HG02623 (cell line): ENCODE data around the gene MKI67.
A peak's percentile ranks its signal among the peaks of the same experiment; 100 is the strongest.
"Not testable (repeated sequence)": the region's sequence is repeated elsewhere in the genome, so short reads cannot be mapped to it uniquely, and the experiment has no call there.

Experiments used
- ATAC-seq: cut with Tn5 transposase; IDR thresholded peaks from one replicate; pipeline ENCODE4 v1.9.1; 2021; ENCODE audit warnings: moderate library complexity; ENCODE audit not compliant: unreplicated experiment

The MKI67 gene

GRCh38 chr10:128150561-128150960 is 24.3 kb upstream of the MKI67 start:
- ATAC-seq, result no peak

DNA sequence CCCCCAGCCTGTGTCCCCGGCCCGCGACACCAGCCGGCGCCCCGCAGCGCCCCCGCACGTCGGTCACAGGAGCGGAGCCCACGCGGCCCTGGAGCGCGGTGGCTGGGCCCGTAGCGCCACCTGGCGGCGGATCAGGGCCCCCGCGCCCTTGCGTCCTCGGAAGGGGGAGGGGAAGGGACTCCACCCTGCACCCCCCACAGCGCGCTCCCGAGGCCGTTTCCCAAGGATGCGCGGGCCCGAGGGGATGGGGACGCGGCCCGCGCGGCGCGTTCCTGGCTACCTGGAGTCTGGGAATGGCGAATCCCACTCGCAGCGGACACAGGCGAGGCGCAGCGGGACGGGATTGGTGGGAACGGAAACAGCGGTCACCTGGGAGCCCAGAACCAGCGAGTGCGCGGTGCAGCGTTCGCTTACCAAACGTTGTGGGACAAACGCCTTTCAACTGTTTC is 23.8 kb upstream of the MKI67 start:
- ATAC-seq, result peak; percentile 87

DNA sequence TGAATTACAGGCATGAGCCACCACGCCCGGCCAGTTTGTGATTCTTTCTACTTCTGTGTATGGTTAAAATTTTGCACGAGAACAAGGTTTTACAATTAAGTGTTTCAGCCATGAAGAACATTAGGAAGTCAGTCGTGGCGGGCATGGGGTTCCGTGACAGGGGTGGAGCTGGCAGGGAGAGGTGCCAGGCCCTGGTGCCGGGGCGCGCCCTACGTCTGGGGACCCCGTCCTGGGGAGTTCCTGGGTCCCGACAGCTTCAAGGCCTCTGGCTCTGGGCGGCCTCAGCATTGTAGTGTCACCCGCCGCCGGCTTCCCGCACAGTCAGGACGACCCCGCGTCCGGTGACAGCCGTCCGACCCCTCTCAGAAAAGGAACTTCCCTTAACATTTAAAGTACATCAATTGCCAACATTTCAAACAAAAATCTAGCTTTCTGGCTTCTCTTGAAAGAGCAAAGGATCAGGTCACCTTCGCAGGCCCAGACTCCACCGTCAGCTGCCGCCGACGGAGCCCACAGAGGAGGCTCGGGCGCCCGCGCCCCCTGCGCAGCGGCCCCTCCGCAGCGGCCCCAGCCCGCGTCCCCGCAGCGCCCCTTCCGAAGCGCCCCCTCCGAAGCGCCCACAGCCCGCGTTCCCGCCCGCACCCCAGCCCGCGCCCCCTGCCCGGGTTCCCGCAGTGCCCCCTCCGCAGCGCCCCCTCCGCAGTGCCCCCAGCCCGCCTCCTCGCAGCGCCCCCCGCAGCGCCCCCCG is 23.2 kb upstream of the MKI67 start:
- ATAC-seq, result no peak

GRCh38 chr10:128147669-128148068 is 21.4 kb upstream of the MKI67 start:
- ATAC-seq, result no peak

GRCh38 chr10:128147064-128147463 is 20.8 kb upstream of the MKI67 start:
- peak; percentile 57 for ATAC-seq

DNA sequence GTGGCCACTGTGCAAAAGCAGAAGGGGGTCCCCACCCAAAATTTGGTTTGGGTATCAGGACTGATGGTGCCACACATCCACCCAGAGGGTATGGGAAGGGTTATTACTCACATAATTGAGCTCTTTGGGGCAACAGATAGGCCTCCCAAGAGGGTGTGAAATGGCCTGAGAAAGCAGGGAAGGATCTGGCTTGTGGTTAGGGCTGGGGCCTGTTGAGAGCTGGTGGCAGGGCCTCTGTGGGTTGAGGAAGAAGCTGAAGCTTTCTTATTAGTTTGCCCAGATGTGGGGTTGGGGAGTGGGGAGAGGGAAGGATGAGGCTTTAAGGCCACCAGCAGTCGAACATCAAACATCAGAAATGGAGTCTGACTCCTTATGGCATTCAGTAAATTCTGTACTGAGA is 18.3 kb upstream of the MKI67 start:
- no peak for ATAC-seq

DNA sequence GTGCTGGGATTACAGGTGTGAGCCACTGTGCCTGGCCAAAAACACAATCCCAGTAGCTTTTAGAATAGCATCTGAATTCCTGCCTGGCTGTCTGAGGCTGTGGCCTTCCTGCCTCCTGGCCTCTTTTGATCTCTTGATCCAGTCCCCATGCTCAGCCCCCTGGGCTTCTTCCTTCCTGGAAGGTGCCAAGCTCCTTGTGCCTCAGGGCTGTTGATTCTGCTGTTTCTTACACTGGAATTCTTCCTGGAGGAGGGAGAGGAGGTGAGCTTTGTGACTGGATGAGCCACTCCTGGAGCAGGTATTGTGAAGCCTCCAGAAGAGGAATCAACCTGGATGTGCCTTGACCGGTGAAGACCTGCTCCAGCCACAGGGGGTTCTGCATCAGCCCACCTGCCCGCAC is 17.3 kb upstream of the MKI67 start:
- no peak for ATAC-seq

DNA sequence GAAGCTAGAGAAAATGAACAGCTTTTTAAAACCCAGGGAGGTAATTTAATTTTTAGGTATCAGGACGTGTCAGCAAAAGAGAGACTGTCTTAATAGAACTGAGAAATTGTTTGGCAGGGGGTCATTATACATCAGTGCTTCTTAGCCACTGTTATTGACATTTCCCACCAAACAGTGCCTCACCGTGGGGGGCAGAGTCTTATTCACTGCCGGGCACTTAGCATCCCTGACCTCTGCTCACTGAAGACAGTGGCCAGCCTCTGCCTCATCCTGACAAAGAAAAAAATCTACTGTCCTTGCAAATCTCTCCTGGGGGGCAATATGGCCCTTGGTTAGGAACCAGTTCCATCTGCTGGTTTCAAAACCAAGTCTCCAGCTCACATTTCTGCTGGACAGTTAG is 14.2 kb upstream of the MKI67 start:
- no peak for ATAC-seq

GRCh38 chr10:128138429-128138828 is 12.2 kb upstream of the MKI67 start:
- ATAC-seq, result not testable (repeated sequence)

GRCh38 chr10:128137877-128138276 is 11.7 kb upstream of the MKI67 start:
- ATAC-seq, result no peak

DNA sequence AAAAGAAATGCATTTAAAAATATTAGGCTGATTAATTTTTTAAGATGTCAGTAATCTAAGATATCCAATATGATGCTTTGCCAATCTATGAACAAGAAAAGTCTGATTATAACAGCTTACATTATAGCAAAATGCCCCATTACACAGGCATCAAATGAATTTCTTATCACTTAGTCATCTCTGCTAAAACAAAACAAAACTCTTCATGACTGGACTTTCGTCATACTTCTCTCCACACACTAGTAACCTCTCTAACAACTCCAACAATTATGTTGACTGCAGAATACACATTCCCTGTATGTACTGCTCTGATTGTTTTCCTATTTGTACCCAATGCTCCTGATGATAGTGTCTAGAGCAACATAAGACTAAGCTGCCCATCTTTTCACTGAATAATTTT is 3.8 kb upstream of the MKI67 start:
- no peak for ATAC-seq

DNA sequence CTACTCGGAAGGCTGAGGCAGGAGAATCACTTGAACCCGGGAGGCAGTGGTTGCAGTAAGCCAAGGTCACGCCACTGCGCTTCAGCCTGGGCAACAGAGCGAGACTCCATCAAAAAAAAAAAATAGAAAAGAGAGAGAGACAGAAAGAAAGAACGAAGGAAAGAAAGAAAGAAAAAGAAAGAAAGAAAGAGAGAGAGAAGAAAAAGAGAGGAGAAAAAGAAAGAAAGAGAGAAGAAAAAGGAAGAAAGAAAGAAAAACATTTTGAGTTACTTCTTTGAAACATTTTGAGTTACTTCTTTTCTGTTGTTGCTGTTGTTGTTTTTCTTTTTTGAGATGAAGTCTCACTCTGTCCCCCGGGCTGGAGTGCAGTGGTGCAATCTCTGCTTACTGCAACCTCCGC is 2.4 kb upstream of the MKI67 start:
- no peak for ATAC-seq

GRCh38 chr10:128125416-128125943 is 743 bp downstream of the MKI67 start:
- ATAC-seq, result no peak

GRCh38 chr10:128124813-128125403 is 1.3 kb downstream of the MKI67 start:
- ATAC-seq, result no peak

DNA sequence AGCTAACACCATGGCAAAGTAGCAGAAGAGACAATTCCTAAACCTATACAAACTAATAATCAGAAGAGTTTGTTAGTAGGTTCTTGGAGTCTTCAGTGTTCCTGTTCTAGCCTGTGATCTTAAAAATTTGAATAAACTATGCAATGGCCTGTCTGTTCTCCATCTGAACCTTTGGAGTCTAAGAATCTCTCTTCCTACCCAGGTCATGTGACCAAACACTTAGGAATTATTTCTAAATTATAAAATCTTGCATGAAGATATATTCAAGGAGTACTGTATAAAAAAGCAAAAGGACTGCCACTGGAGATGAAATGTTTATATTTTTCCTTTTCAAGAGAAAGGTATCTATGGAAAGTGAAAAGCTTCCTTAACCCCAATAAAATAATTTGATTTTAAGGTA is 2.4 kb downstream of the MKI67 start:
- no peak for ATAC-seq

DNA sequence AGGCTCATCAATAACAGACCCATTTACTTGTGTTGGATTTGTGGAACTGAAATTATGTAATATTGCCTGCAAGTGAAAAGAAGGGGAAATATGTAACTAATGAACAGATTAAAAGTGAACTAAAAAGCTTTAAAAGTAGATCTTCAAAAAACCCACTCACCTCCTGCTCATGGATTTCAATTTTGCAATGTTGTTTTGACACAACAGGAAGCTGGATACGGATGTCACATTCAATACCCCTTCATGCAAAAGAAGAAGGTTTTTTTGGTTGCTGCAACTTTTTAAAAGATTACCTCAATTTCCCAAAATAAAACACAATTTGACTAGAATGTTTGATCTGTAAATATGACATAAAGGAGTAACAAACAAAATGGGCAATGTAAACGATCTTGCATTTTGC is 3.3 kb downstream of the MKI67 start:
- ATAC-seq, result no peak

DNA sequence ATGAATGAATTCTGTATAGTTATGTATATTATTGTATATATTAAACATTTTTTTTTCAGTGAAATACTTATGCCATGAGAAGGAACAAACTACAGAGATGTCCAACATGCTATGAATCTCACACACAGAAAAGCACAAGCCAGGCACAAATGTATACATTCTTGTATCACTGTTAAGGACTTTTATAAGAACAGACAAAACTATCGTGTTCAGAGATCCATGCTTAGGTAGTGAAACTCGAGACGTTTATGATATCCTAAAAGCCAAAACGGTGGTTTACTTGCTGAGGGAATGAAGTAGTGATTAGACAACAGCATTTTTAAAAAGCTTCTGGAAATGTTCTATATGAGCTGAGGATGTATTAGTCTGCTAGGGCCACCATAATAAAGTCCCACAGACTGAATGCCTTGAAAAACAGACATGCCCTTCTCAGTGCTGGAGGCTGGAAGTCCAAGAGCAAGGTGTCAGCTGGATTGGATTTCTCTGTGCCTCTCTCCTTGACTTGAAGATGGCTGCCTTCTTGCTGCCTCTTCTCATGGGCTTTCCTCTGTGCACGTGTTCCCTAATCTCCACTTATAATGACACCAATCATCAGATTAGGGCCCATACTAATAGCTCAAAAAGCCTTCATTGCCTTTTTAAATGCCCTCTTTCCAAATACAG is 4.3 kb downstream of the MKI67 start:
- ATAC-seq, result no peak

GRCh38 chr10:128116851-128117615 is 9.2 kb downstream of the MKI67 start:
- no peak for ATAC-seq

DNA sequence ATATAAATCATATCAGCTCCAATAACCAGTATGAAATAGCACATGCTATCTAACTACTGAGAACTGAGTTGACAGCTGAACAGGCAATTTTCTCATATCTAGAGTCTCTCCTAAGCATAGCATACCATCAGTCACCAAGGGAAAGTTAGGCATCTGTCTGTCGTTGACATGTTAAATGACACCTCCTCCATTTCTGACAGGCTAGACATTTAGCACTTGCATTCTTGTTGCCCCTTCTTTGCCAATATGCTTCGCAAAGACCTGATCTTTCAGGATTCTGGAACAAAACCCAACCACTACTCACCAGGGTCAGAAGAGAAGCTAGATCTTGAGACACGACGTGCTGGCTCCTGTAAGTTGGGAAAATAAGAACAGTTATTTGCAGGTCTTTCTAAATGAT is 10.0 kb downstream of the MKI67 start:
- no peak for ATAC-seq

- ATAC-seq, result no peak
Observed at GRCh38 chr10:128115356-128115755, 10.9 kb downstream of the MKI67 start.

GRCh38 chr10:128114901-128115300 is 11.3 kb downstream of the MKI67 start:
- ATAC-seq, result no peak
